K562 (cell line): ENCODE results near the gene TBC1D25. TPM values are rescaled to one million over a fixed set of nuclear protein-coding genes. Genes with fewer than 3 reads are reported as not detected.

Source experiments
- ARID1B ChIP-seq: fragments of 450-650 bp; IDR thresholded peaks from 2 replicates; pipeline ENCODE4 v1.6.1; 2016; ENCODE audit warnings: antibody characterized with exemption, mild to moderate bottlenecking, inconsistent platforms
- CBX3 ChIP-seq, 2 experiments: IDR thresholded peaks; 1 replicate in 1 of 2; 2 replicates in 1 of 2; pipeline ENCODE4 v1.6.1; 2012; ENCODE audit warnings: inconsistent platforms in 2 of 2, low read length in 2 of 2, borderline replicate concordance in 1 of 2, control low read depth in 1 of 2
- CEBPB ChIP-seq: fragments of 450-650 bp; IDR thresholded peaks from 2 replicates; pipeline ENCODE4 v1.6.1; 2016; ENCODE audit warnings: missing genetic modification characterization, missing compliant biosample characterization
- CHD1 ChIP-seq: fragments of 200-600 bp; sonication (generic); IDR thresholded peaks from one replicate; pipeline ENCODE4 v1.6.1; 2012; ENCODE audit warnings: mild to moderate bottlenecking, moderate library complexity, low read length, inconsistent platforms
- CREBBP ChIP-seq: IDR thresholded peaks from one replicate; pipeline ENCODE4 v1.6.1; 2012; ENCODE audit warnings: low read depth, mild to moderate bottlenecking, control low read depth, inconsistent platforms, low read length
- ELF4 ChIP-seq: fragments of 450-650 bp; formaldehyde crosslinking; IDR thresholded peaks from 2 replicates; pipeline ENCODE4 v1.4.0; 2022; ENCODE audit warnings: missing genetic modification characterization
- GABPB2 ChIP-seq: fragments of 250-450 bp; sonication (Bioruptor Pico); conservative IDR thresholded peaks from 2 replicates; pipeline ENCODE4 v1.5.1; 2021; ENCODE audit warnings: mild to moderate bottlenecking
- HMBOX1 ChIP-seq: sonication (generic); IDR thresholded peaks from 2 replicates; pipeline ENCODE4 v1.6.1; 2016
- KDM4B ChIP-seq, 2 experiments: fragments of 450-650 bp in 1 of 2; sonication (generic) in 1 of 2; IDR thresholded peaks; 2 replicates each; pipeline ENCODE4 v1.6.1; 2016 to 2017; ENCODE audit warnings: borderline replicate concordance in 2 of 2, antibody characterized with exemption in 1 of 2, low read depth in 1 of 2, mild to moderate bottlenecking in 1 of 2
- KLF13 ChIP-seq: fragments of 450-650 bp; IDR thresholded peaks from 2 replicates; pipeline ENCODE4 v1.6.1; 2016; ENCODE audit warnings: missing genetic modification characterization, low read depth, mild to moderate bottlenecking, missing compliant biosample characterization, moderate library complexity, borderline replicate concordance
- NELFE ChIP-seq: IDR thresholded peaks from 2 replicates; pipeline ENCODE4 v1.6.1; 2011; ENCODE audit warnings: mild to moderate bottlenecking; ENCODE audit not compliant: insufficient read depth, insufficient read length
- PBX2 ChIP-seq, 2 experiments: IDR thresholded peaks in 1 of 2; conservative IDR thresholded peaks in 1 of 2; 2 replicates each; pipeline ENCODE4 v1.6.1; 2016; ENCODE audit warnings: low read depth in 2 of 2, mild to moderate bottlenecking in 1 of 2, missing compliant biosample characterization in 1 of 2, missing genetic modification characterization in 1 of 2, moderate library complexity in 1 of 2
- RBM34 ChIP-seq: fragments of 200-400 bp; formaldehyde crosslinking; IDR thresholded peaks from 2 replicates; pipeline ENCODE4 v1.6.1; 2018; ENCODE audit warnings: low read length, borderline replicate concordance; ENCODE audit not compliant: insufficient read depth
- TBP ChIP-seq: optimal IDR thresholded peaks from 2 replicates; pipeline ENCODE3; 2011; ENCODE audit warnings: low read depth, low read length, improper control_type of control experiment
- TRIM28 ChIP-seq: fragments of 450-650 bp; IDR thresholded peaks from 2 replicates; pipeline ENCODE4 v1.6.1; 2017
- ZBTB33 ChIP-seq: sonication (generic); formaldehyde crosslinking; IDR thresholded peaks from 2 replicates; pipeline ENCODE4 v1.8.1; 2023; ENCODE audit warnings: mild to moderate bottlenecking, missing genetic modification reagents
- ZBTB9 ChIP-seq: fragments of 450-650 bp; formaldehyde crosslinking; IDR thresholded peaks from 2 replicates; pipeline ENCODE4 v1.4.0; 2020; ENCODE audit warnings: mild to moderate bottlenecking, moderate library complexity
- ZNF175 ChIP-seq: fragments of 200-800 bp; sonication (Bioruptor generic); IDR thresholded peaks from 2 replicates; pipeline ENCODE4 v1.6.1; 2016; ENCODE audit warnings: low read depth, mild to moderate bottlenecking, missing genetic modification characterization, missing compliant biosample characterization
- ZNF41 ChIP-seq: fragments of 250-450 bp; sonication (Bioruptor Pico); conservative IDR thresholded peaks from 2 replicates; pipeline ENCODE4 v1.4.0; 2020; ENCODE audit warnings: mild to moderate bottlenecking
- ZZZ3 ChIP-seq: fragments of 450-650 bp; IDR thresholded peaks from 2 replicates; pipeline ENCODE4 v1.6.1; 2016; ENCODE audit warnings: antibody characterized with exemption, mild to moderate bottlenecking, moderate library complexity
- polyA plus RNA-seq, 8 experiments: library from polyadenylated mRNA; depleted of rRNA in 4 of 8; stranded (reverse) in 5 of 8; unstranded in 3 of 8; fragments of >200 nt; fragmentation: Nextera tagmentation in 2 of 8; fragmentation: Illumina TruSeq in 1 of 8; extraction: Ambion mirVana in 2 of 8; extraction: Trizol in 1 of 8; gene quantifications; 2 replicates each; pipeline versions ENCODE4 v1.2.1 to v1.2.3, GENCODE V29; 2011 to 2014; ENCODE audit warnings: inconsistent platforms in 1 of 8, missing spikeins in 1 of 8
- total RNA-seq, 7 experiments: library from RNA; depleted of rRNA in 6 of 7; stranded (reverse); fragments of >200 nt in 6 of 7; fragmentation: Illumina TruSeq in 2 of 7; extraction: Trizol in 2 of 7; gene quantifications; 2 replicates each; pipeline versions ENCODE4 v1.2.1 to v1.2.3, GENCODE V29; 2011 to 2021; ENCODE audit warnings: low replicate concordance in 1 of 7

The TBC1D25 gene
- total and polyA plus RNA-seq, 9 of the 15 experiments (the other 6 are each of a cell fraction or from before 2014, with no cell fraction given), result 0.62 to 10.6 (median 3.9) TPM

GRCh38 chrX:48578661-48579128, 39.2 kb downstream of the TBC1D25 start (continued):
- TF ChIP-seq PBX2 (CRISPR knock-in tag; IDR thresholded peaks at IDR 0.05; ENCODE audit: low read depth) (no peak), PBX2 (tag; conservative IDR thresholded peaks at IDR 0.05; ENCODE audit: low read depth) (no peak), GABPB2 (CRISPR knock-in tag) (no peak), NELFE (no peak), KDM4B (IDR thresholded peaks at IDR 0.05; ENCODE audit: borderline replicate concordance in 2 of 2, low read depth in 1 of 2) (no peak), CHD1 (no peak), KLF13 (tag) (no peak), CREBBP (no peak), CBX3 (IDR thresholded peaks at IDR 0.05; ENCODE audit: borderline replicate concordance in 1 of 2, low read length in 2 of 2) (no peak), CEBPB (tag) (no peak), ZBTB33 (no peak), ZNF175 (no peak), RBM34 (no peak), ZNF41 (CRISPR knock-in tag) (no peak), ARID1B (no peak), ZBTB9 (CRISPR knock-in tag) (no peak), TBP (no peak), ELF4 (CRISPR knock-in tag) (no peak), ZZZ3 (no peak), HMBOX1 (no peak), TRIM28 (no peak)
